Measurements from ENCODE around the gene CDC27. TPM values are rescaled to one million over a fixed set of nuclear protein-coding genes. Genes with fewer than 3 reads are reported as not detected.

Gene CDC27
- total and polyA plus RNA-seq, 2 donors (not counting 3 experiments of a cell fraction or from before 2014, with no cell fraction given) = 76.1 to 172 TPM

GRCh38 chr17:47223007-47223406, 33.9 kb upstream of the CDC27 start:
- Histone ChIP-seq H3K36me3 (ENCODE audit: control insufficient read depth in 2 of 2, extremely low read depth in 1 of 2, insufficient read depth in 2 of 2, low read length in 2 of 2) (no peaks in the 10 kb centered on the region), H3K27ac (ENCODE audit: insufficient read depth, low read depth, low read length) (peak overlapping the region; percentile 67), H3K9ac (replicated peaks; ENCODE audit: extremely low read depth, insufficient read depth, low read length) (no peak overlapping the region), H3K4me2 (ENCODE audit: insufficient read depth, low read length) (no peak overlapping the region), H2AFZ (ENCODE audit: low read depth, low read length) (no peak overlapping the region), H3K79me2 (ENCODE audit: control insufficient read depth, insufficient read depth, low read length) (no peaks in the 10 kb centered on the region), H3K9me3 (replicated peaks; ENCODE audit: control insufficient read depth, insufficient read depth, low read length) (no peaks in the 10 kb centered on the region), H4K20me1 (replicated peaks; ENCODE audit: control insufficient read depth, extremely low read depth, insufficient read depth, low read length) (no peaks in the 10 kb centered on the region), H3K9me1 (replicated peaks; ENCODE audit: control insufficient read depth, extremely low read depth, insufficient read depth, low read length) (no peaks in the 10 kb centered on the region), H3K27me3 (ENCODE audit: control insufficient read depth in 2 of 2, insufficient read depth in 2 of 2, low read length in 2 of 2) (no peaks in the 10 kb centered on the region), H3K4me1 (ENCODE audit: control insufficient read depth, extremely low read depth, insufficient read depth, low read length) (peaks cover 40% of the 10 kb centered on the region), H3K4me3 (replicated peaks in 1 of 3; ENCODE audit: insufficient read depth in 1 of 3, low read depth in 1 of 3, low read length in 3 of 3) (no peak overlapping the region)
- dilution Hi-C loops (cut with MboI; ENCODE audit: extremely low pct_ligation_motif_present, low sequenced_read_pairs) = no loop called here
- DNase-seq (ENCODE audit: low read depth, low spot score) (peak; percentile 66), FAIRE-seq (peak; percentile 86)
- ChIA-PET CTCF (interaction anchor here (1.3 kb wide), 1 partner anchor 34 kb away, joined by 3 read pairs; no protein-coding TSS in a partner anchor), POLR2A (no interaction called here)
- BruUV-seq (replicated peaks) = no TSS peak
- TF ChIP-seq FOS (IDR thresholded peaks at IDR 0.05; ENCODE audit: borderline replicate concordance, insufficient read depth, low read length) (peak; percentile 88), MAX (IDR thresholded peaks at IDR 0.05; ENCODE audit: insufficient read depth, insufficient read length) (no peak), MYC (IDR thresholded peaks at IDR 0.05; ENCODE audit: low read depth, low read length) (peak; percentile 58), POLR2A (IDR thresholded peaks at IDR 0.05; ENCODE audit: low read depth, low read length) (peak; percentile 38), POLR2AphosphoS5 (IDR thresholded peaks at IDR 0.05; ENCODE audit: insufficient read depth, low read depth, low read length) (peak; percentile 80), EZH2 (IDR thresholded peaks at IDR 0.05; ENCODE audit: borderline replicate concordance, low read depth, low read length, severe bottlenecking) (no peak), GATA2 (IDR thresholded peaks at IDR 0.05; ENCODE audit: insufficient read depth, insufficient read length, low read depth, low read length) (peak; percentile 59)
- intact Hi-C loops (cut with micrococcal nuclease) = no loop called here

DNA sequence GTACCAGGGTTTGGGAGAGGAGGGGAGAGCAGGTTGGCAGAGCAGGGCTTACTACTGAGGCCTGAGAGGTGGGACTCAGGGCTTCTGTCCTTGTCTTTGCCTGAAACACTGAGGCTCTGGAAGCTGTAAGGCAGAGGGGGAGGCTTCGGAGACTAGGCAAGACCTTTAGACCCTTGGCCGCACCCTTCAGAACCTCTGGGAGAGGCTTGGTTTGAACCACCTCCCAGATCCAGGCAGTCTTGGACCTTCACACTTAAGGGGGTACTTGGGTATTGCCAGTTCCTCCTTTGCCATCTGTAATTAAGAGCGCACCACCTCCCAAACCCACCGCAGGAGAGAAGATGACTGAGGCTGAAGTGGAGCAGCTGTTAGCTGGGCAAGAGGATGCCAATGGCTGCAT, 33.0 kb upstream of the CDC27 start:
- no peaks in the 10 kb centered on the region for H3K36me3 ChIP-seq (ENCODE audit: control insufficient read depth in 2 of 2, extremely low read depth in 1 of 2, insufficient read depth in 2 of 2, low read length in 2 of 2)
- FAIRE-seq (peak; percentile 31), DNase-seq (ENCODE audit: low read depth, low spot score) (no peak)
- POLR2A ChIA-PET = no interaction called here
- H3K9me3 ChIP-seq (replicated peaks; ENCODE audit: control insufficient read depth, insufficient read depth, low read length) = no peaks in the 10 kb centered on the region
- CTCF ChIA-PET = no interaction called here
- H3K79me2 ChIP-seq (ENCODE audit: control insufficient read depth, insufficient read depth, low read length) = no peaks in the 10 kb centered on the region
- no peak overlapping the region for H3K4me2 ChIP-seq (ENCODE audit: insufficient read depth, low read length)
- no peak overlapping the region for H3K9ac ChIP-seq (replicated peaks; ENCODE audit: extremely low read depth, insufficient read depth, low read length)
- H3K4me3 ChIP-seq (replicated peaks in 1 of 3; ENCODE audit: insufficient read depth in 1 of 3, low read depth in 1 of 3, low read length in 3 of 3) = no peak overlapping the region
- H2AFZ ChIP-seq (ENCODE audit: low read depth, low read length) = no peak overlapping the region
- no TSS peak for BruUV-seq (replicated peaks)
- dilution Hi-C loops (cut with MboI; ENCODE audit: extremely low pct_ligation_motif_present, low sequenced_read_pairs) (no loop called here), intact Hi-C loops (cut with micrococcal nuclease) (no loop called here)
- no peaks in the 10 kb centered on the region for H4K20me1 ChIP-seq (replicated peaks; ENCODE audit: control insufficient read depth, extremely low read depth, insufficient read depth, low read length)
- TF ChIP-seq GATA2 (IDR thresholded peaks at IDR 0.05; ENCODE audit: insufficient read depth, insufficient read length, low read depth, low read length) (no peak), FOS (IDR thresholded peaks at IDR 0.05; ENCODE audit: borderline replicate concordance, insufficient read depth, low read length) (no peak), EZH2 (IDR thresholded peaks at IDR 0.05; ENCODE audit: borderline replicate concordance, low read depth, low read length, severe bottlenecking) (no peak), POLR2A (IDR thresholded peaks at IDR 0.05; ENCODE audit: low read depth, low read length) (no peak), MYC (IDR thresholded peaks at IDR 0.05; ENCODE audit: low read depth, low read length) (no peak), POLR2AphosphoS5 (IDR thresholded peaks at IDR 0.05; ENCODE audit: insufficient read depth, low read depth, low read length) (no peak), JUN (IDR thresholded peaks at IDR 0.05; ENCODE audit: borderline replicate concordance, insufficient read depth, insufficient read length, low read depth) (no peak), MAX (IDR thresholded peaks at IDR 0.05; ENCODE audit: insufficient read depth, insufficient read length) (no peak)
- TF ChIP-seq, protein P1, sequence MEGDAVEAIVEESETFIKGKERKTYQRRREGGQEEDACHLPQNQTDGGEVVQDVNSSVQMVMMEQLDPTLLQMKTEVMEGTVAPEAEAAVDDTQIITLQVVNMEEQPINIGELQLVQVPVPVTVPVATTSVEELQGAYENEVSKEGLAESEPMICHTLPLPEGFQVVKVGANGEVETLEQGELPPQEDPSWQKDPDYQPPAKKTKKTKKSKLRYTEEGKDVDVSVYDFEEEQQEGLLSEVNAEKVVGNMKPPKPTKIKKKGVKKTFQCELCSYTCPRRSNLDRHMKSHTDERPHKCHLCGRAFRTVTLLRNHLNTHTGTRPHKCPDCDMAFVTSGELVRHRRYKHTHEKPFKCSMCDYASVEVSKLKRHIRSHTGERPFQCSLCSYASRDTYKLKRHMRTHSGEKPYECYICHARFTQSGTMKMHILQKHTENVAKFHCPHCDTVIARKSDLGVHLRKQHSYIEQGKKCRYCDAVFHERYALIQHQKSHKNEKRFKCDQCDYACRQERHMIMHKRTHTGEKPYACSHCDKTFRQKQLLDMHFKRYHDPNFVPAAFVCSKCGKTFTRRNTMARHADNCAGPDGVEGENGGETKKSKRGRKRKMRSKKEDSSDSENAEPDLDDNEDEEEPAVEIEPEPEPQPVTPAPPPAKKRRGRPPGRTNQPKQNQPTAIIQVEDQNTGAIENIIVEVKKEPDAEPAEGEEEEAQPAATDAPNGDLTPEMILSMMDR (IDR thresholded peaks at IDR 0.05; ENCODE audit: extremely low read depth in 1 of 2, insufficient read depth in 1 of 2, low read depth in 1 of 2, low read length in 2 of 2) = no peak
- no peaks in the 10 kb centered on the region for H3K9me1 ChIP-seq (replicated peaks; ENCODE audit: control insufficient read depth, extremely low read depth, insufficient read depth, low read length)
- no peak overlapping the region for H3K27ac ChIP-seq (ENCODE audit: insufficient read depth, low read depth, low read length)
- no peaks in the 10 kb centered on the region for H3K27me3 ChIP-seq (ENCODE audit: control insufficient read depth in 2 of 2, insufficient read depth in 2 of 2, low read length in 2 of 2)
- peaks cover 40% of the 10 kb centered on the region for H3K4me1 ChIP-seq (ENCODE audit: control insufficient read depth, extremely low read depth, insufficient read depth, low read length)
